K562 (cell line): ENCODE measurements around the gene ARFGEF3. TPM values are rescaled to one million over a fixed set of nuclear protein-coding genes. Genes with fewer than 3 reads are reported as not detected.

Experiments used
- ATAC-seq: fragments of 200-7000 bp; cut with Tn5 transposase; 3 replicates; pipeline ENCODE4 v1.9.1; 2020; ENCODE audit warnings: moderate library complexity
- BruUV-seq: library from RNA; stranded (reverse); fragments of 400-500 nt; replicated peaks from 2 replicates; lab custom pipeline; 2021; lab: Mats Ljungman, UMichigan
- CTCF ChIA-PET: fragments of 300-600 bp; formaldehyde crosslinking; extraction: SDS; loops from one replicate; lab custom pipeline; 2021; ENCODE audit warnings: low intra/inter-chr PET ratio; lab: Yijun Ruan, JAX
- POLR2A ChIA-PET: fragments of 300-600, 350-650 bp; sonication (Branson Sonifier 250); formaldehyde crosslinking; extraction: SDS; loops from one replicate; lab custom pipeline; 2021; ENCODE audit warnings: antibody characterized with exemption, inconsistent platforms; lab: Yijun Ruan, JAX
- DNase-seq, 4 experiments: peaks; one replicate each; pipeline versions ENCODE4 v3.0.0 to v3.0.0-alpha.2; 2011 to 2018; ENCODE audit warnings: low spot score in 3 of 4, mixed read lengths in 3 of 4; ENCODE audit errors: extremely low read depth in 1 of 4
- FAIRE-seq: peaks from 2 replicates; lab custom pipeline; 2011; peaks lifted over from hg19 to GRCh38; lab: Jason Lieb, UNC
- H2AFZ ChIP-seq: 2 replicates; pipeline ENCODE4 v1.6.0; 2011; ENCODE audit warnings: low read depth, low read length, control low read depth, inconsistent platforms
- H3K27ac ChIP-seq: fragments of 200-600 bp; 3 replicates; pipeline ENCODE4 v1.8.0; 2011; ENCODE audit warnings: low read depth, mild to moderate bottlenecking, control low read depth, inconsistent platforms, low read length, moderate library complexity, mixed read lengths; ENCODE audit errors: extremely low read depth
- H3K27me3 ChIP-seq, 2 experiments: fragments of 300-600 bp in 1 of 2; 2 replicates in 1 of 2; 3 replicates in 1 of 2; pipeline versions ENCODE4 v1.6.0 to v1.8.0; 2011; ENCODE audit warnings: inconsistent platforms in 2 of 2, low read length in 2 of 2, mild to moderate bottlenecking in 1 of 2, mixed read lengths in 1 of 2, moderate library complexity in 1 of 2; ENCODE audit not compliant: control insufficient read depth in 2 of 2, insufficient read depth in 2 of 2
- H3K36me3 ChIP-seq: fragments of 300-600 bp; 3 replicates; pipeline ENCODE4 v1.8.0; 2011; ENCODE audit warnings: mild to moderate bottlenecking, low read length, inconsistent platforms; ENCODE audit not compliant: control insufficient read depth, insufficient read depth
- H3K4me1 ChIP-seq, 2 experiments: fragments of 200-600 bp in 1 of 2; replicated peaks in 1 of 2; 2 replicates in 1 of 2; 3 replicates in 1 of 2; pipeline versions ENCODE4 v1.5.1 to v1.8.0; 2011; ENCODE audit warnings: inconsistent platforms in 2 of 2, low read length in 2 of 2, mild to moderate bottlenecking in 1 of 2, mixed read lengths in 1 of 2, moderate library complexity in 1 of 2; ENCODE audit not compliant: control insufficient read depth in 2 of 2, insufficient read depth in 2 of 2
- H3K4me2 ChIP-seq: 2 replicates; pipeline ENCODE4 v1.6.1; 2011; ENCODE audit warnings: low read length, control low read depth, inconsistent platforms, mixed read lengths; ENCODE audit not compliant: insufficient read depth
- H3K4me3 ChIP-seq: fragments of 200-600 bp; sonication (generic), shearing (Covaris generic); 2 replicates; pipeline ENCODE4 v1.5.1; 2016; ENCODE audit warnings: control low read depth, inconsistent platforms
- H3K79me2 ChIP-seq: fragments of 200-600 bp; 3 replicates; pipeline ENCODE4 v1.8.0; 2011; ENCODE audit warnings: low read length, inconsistent platforms; ENCODE audit not compliant: control insufficient read depth, insufficient read depth
- H3K9ac ChIP-seq, 2 experiments: 2 replicates each; pipeline versions ENCODE4 v1.6.0 to v1.6.1; 2011; ENCODE audit warnings: low read depth in 2 of 2, low read length in 2 of 2, control low read depth in 1 of 2, inconsistent platforms in 1 of 2, mild to moderate bottlenecking in 1 of 2, mixed read lengths in 1 of 2; ENCODE audit not compliant: insufficient read depth in 1 of 2
- H3K9me1 ChIP-seq: one replicate; pipeline ENCODE4 v1.6.0; 2011; ENCODE audit warnings: inconsistent platforms, mild to moderate bottlenecking, low read length, moderate library complexity; ENCODE audit not compliant: control insufficient read depth, insufficient read depth
- H3K9me3 ChIP-seq: replicated peaks from 2 replicates; pipeline ENCODE4 v1.5.1; 2011; ENCODE audit warnings: low read depth, low read length, inconsistent platforms; ENCODE audit not compliant: control insufficient read depth, insufficient read depth
- H4K20me1 ChIP-seq: replicated peaks from 2 replicates; pipeline ENCODE4 v1.6.1; 2011; ENCODE audit warnings: low read length, inconsistent platforms, mixed read lengths; ENCODE audit not compliant: control insufficient read depth, insufficient read depth
- COPS2 ChIP-seq: fragments of 450-650 bp; conservative IDR thresholded peaks from 2 replicates; pipeline ENCODE4 v1.6.1; 2016; ENCODE audit warnings: mild to moderate bottlenecking, moderate library complexity
- FOS ChIP-seq: IDR thresholded peaks from 3 replicates; pipeline ENCODE4 v1.6.1; 2011; ENCODE audit not compliant: insufficient read length; ENCODE audit errors: extremely low read depth
- FOXA3 ChIP-seq, 2 experiments: fragments of 450-650 bp in 1 of 2; sonication (generic) in 1 of 2; formaldehyde crosslinking; IDR thresholded peaks in 1 of 2; conservative IDR thresholded peaks in 1 of 2; 2 replicates each; pipeline versions ENCODE4 v1.4.0 to v1.8.0; 2020 to 2022; ENCODE audit warnings: mild to moderate bottlenecking in 2 of 2, missing genetic modification reagents in 1 of 2
- NCOA1 ChIP-seq: fragments of 450-650 bp; IDR thresholded peaks from 2 replicates; pipeline ENCODE4 v1.6.1; 2016; ENCODE audit warnings: low read depth
- NEUROD1 ChIP-seq: fragments of 150-350 bp; IDR thresholded peaks from 2 replicates; pipeline ENCODE4 v1.6.1; 2014; ENCODE audit warnings: borderline replicate concordance, low read length, low read depth; ENCODE audit not compliant: partially characterized antibody
- PML ChIP-seq: IDR thresholded peaks from 2 replicates; pipeline ENCODE4 v1.6.1; 2012; ENCODE audit warnings: low read length, inconsistent platforms
- POLR2A ChIP-seq: fragments of 450-650 bp; conservative IDR thresholded peaks from 2 replicates; pipeline ENCODE4 v1.6.1; 2016
- POLR2G ChIP-seq: fragments of 200-400 bp; formaldehyde crosslinking; IDR thresholded peaks from 2 replicates; pipeline ENCODE4 v1.6.1; 2017; ENCODE audit warnings: low read depth, mild to moderate bottlenecking, antibody characterized with exemption, low read length, moderate library complexity
- SMAD1 ChIP-seq: fragments of 150-350 bp; IDR thresholded peaks from 2 replicates; pipeline ENCODE4 v1.6.1; 2014; ENCODE audit warnings: low read length, low read depth; ENCODE audit not compliant: partially characterized antibody
- ZNF398 ChIP-seq: fragments of 250-450 bp; sonication (Bioruptor Pico); IDR thresholded peaks from 2 replicates; pipeline ENCODE4 v1.8.0; 2021; ENCODE audit warnings: moderate library complexity, mild to moderate bottlenecking, inconsistent platforms
- ZNF551 ChIP-seq: fragments of 250-450 bp; sonication (Bioruptor Pico); IDR thresholded peaks from 2 replicates; pipeline ENCODE4 v1.5.0; 2021; ENCODE audit warnings: mild to moderate bottlenecking, moderate library complexity
- ZNF586 ChIP-seq: fragments of 450-650 bp; formaldehyde crosslinking; conservative IDR thresholded peaks from 2 replicates; pipeline ENCODE4 v1.4.0; 2020; ENCODE audit warnings: mild to moderate bottlenecking, moderate library complexity
- WGBS: fragments of 100-300 bp; shearing (Covaris generic); methylation state at CpG from one replicate; pipeline ENCODE4 v1.1.6; 2016; ENCODE audit warnings: low coverage, mixed read lengths; ENCODE audit not compliant: insufficient coverage; ENCODE audit errors: missing lambda C conversion rate; 5-methylcytosine and 5-hydroxymethylcytosine counted together
- in situ Hi-C: fragments of 300-500 bp; cut with MboI; formaldehyde crosslinking; loops from 4 replicates; pipeline ENCODE4 v1.15.0; 2018; ENCODE audit warnings: inconsistent platforms, mixed read lengths
- intact Hi-C: fragments of 100-400 bp; cut with micrococcal nuclease; formaldehyde crosslinking; loops from 2 replicates; pipeline ENCODE4 v1.14.2; 2022
- polyA plus RNA-seq, 8 experiments: library from polyadenylated mRNA; depleted of rRNA in 4 of 8; stranded (reverse) in 5 of 8; unstranded in 3 of 8; fragments of >200 nt; fragmentation: Nextera tagmentation in 2 of 8; fragmentation: Illumina TruSeq in 1 of 8; extraction: Ambion mirVana in 2 of 8; extraction: Trizol in 1 of 8; gene quantifications; 2 replicates each; pipeline versions ENCODE4 v1.2.1 to v1.2.3, GENCODE V29; 2011 to 2014; ENCODE audit warnings: inconsistent platforms in 1 of 8, missing spikeins in 1 of 8
- total RNA-seq, 7 experiments: library from RNA; depleted of rRNA in 6 of 7; stranded (reverse); fragments of >200 nt in 6 of 7; fragmentation: Illumina TruSeq in 2 of 7; extraction: Trizol in 2 of 7; gene quantifications; 2 replicates each; pipeline versions ENCODE4 v1.2.1 to v1.2.3, GENCODE V29; 2011 to 2021; ENCODE audit warnings: low replicate concordance in 1 of 7
- TF ChIP-seq, protein P1 (sequence below), 2 experiments: IDR thresholded peaks; 2 replicates each; pipeline ENCODE4 v1.6.1; 2011; ENCODE audit warnings: borderline replicate concordance in 1 of 2, control low read depth in 1 of 2, low read depth in 1 of 2, low read length in 1 of 2, mild to moderate bottlenecking in 1 of 2, mixed read lengths in 1 of 2, moderate library complexity in 1 of 2; ENCODE audit not compliant: insufficient read depth in 1 of 2, insufficient read length in 1 of 2, poor library complexity in 1 of 2, severe bottlenecking in 1 of 2; ENCODE audit errors: extremely low read depth in 1 of 2

Gene ARFGEF3
- total and polyA plus RNA-seq, 9 of the 15 experiments (the other 6 are each of a cell fraction or from before 2014, with no cell fraction given): under 0.01 to 0.02 TPM; not detected in 7

GRCh38 chr6:138309695-138310094 lies 148.0 kb downstream of the ARFGEF3 start:
- no peak overlapping the region for H3K4me3 ChIP-seq
- H3K4me1 ChIP-seq: no peaks in the 10 kb centered on the region
- no peak overlapping the region for H3K4me2 ChIP-seq
- ChIA-PET CTCF (no interaction called here), POLR2A (interaction anchor here (1.0 to 1.7 kb wide), 3 partner anchors 10 to 34 kb away, joined by 3 to 6 read pairs (median 4); no protein-coding TSS in a partner anchor)
- no TSS peak for BruUV-seq
- no peak overlapping the region for H2AFZ ChIP-seq
- in situ Hi-C loops: no loop called here
- no peaks in the 10 kb centered on the region for H4K20me1 ChIP-seq
- FAIRE-seq: no peak
- no peaks in the 10 kb centered on the region for H3K79me2 ChIP-seq
- no peaks in the 10 kb centered on the region for H3K9me3 ChIP-seq
- ATAC-seq: no peak
- no peaks in the 10 kb centered on the region for H3K9me1 ChIP-seq
- H3K27me3 ChIP-seq: peaks cover 6 to 26% of the 10 kb centered on the region in 2 experiments
- intact Hi-C loops: no loop called here
- H3K9ac ChIP-seq: no peak overlapping the region
- 7% methylated on average over 1 of the region's 1 CpG for WGBS
- H3K36me3 ChIP-seq: no peaks in the 10 kb centered on the region
- DNase-seq: no peak
- H3K27ac ChIP-seq: no peak overlapping the region
- TF ChIP-seq FOXA3 (CRISPR knock-in tag; conservative IDR thresholded peaks at IDR 0.05 in 1 of 2, IDR thresholded peaks at IDR 0.05 in 1 of 2) (no peak), FOS (no peak), POLR2A (no peak), NCOA1 (no peak), SMAD1 (no peak), PML (no peak), ZNF398 (CRISPR knock-in tag) (no peak), ZNF551 (CRISPR knock-in tag) (no peak), ZNF586 (CRISPR knock-in tag) (no peak), POLR2G (no peak), COPS2 (no peak), NEUROD1 (no peak)
- TF ChIP-seq, protein P1, sequence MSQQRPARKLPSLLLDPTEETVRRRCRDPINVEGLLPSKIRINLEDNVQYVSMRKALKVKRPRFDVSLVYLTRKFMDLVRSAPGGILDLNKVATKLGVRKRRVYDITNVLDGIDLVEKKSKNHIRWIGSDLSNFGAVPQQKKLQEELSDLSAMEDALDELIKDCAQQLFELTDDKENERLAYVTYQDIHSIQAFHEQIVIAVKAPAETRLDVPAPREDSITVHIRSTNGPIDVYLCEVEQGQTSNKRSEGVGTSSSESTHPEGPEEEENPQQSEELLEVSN (IDR thresholded peaks at IDR 0.05; ENCODE audit: borderline replicate concordance in 1 of 2, extremely low read depth in 1 of 2, insufficient read depth in 1 of 2, insufficient read length in 1 of 2, low read depth in 1 of 2, low read length in 1 of 2, poor library complexity in 1 of 2, severe bottlenecking in 1 of 2): no peak
